H9 (cell line): ENCODE results near the gene EFNA5. TPM values are rescaled to one million over a fixed set of nuclear protein-coding genes. Genes with fewer than 3 reads are reported as not detected.

Source experiments
- DNase-seq: peaks from one replicate; pipeline ENCODE4 v3.0.0-alpha.2; 2017
- H2AFZ ChIP-seq: one replicate; pipeline ENCODE4 v1.6.1; 2013; ENCODE audit warnings: mild to moderate bottlenecking, low read length, control low read depth, moderate library complexity
- H2AK5ac ChIP-seq: 2 replicates; pipeline ENCODE4 v1.6.1; 2013; ENCODE audit warnings: low read length, control low read depth, mixed read lengths; ENCODE audit not compliant: insufficient read length
- H2BK120ac ChIP-seq: one replicate; pipeline ENCODE4 v1.6.1; 2013; ENCODE audit warnings: low read depth, mild to moderate bottlenecking, low read length, control low read depth, inconsistent platforms; ENCODE audit not compliant: poor library complexity, severe bottlenecking
- H2BK12ac ChIP-seq: 2 replicates; pipeline ENCODE4 v1.6.1; 2013; ENCODE audit warnings: low read length, control low read depth, mixed read lengths, low read depth; ENCODE audit not compliant: insufficient read length
- H2BK15ac ChIP-seq: 2 replicates; pipeline ENCODE4 v1.6.1; 2013; ENCODE audit warnings: low read depth, low read length, control low read depth
- H2BK20ac ChIP-seq: one replicate; pipeline ENCODE4 v1.6.1; 2013; ENCODE audit warnings: low read depth, mild to moderate bottlenecking, low read length, control low read depth, inconsistent platforms; ENCODE audit not compliant: poor library complexity, severe bottlenecking
- H2BK5ac ChIP-seq: 2 replicates; pipeline ENCODE4 v1.6.1; 2013; ENCODE audit warnings: low read length, control low read depth, mixed read lengths; ENCODE audit not compliant: insufficient read length
- H3K14ac ChIP-seq: 2 replicates; pipeline ENCODE4 v1.6.1; 2013; ENCODE audit warnings: low read length, control low read depth; ENCODE audit not compliant: insufficient read depth
- H3K18ac ChIP-seq: 2 replicates; pipeline ENCODE4 v1.6.1; 2013; ENCODE audit warnings: low read depth, mild to moderate bottlenecking, mixed read lengths, low read length, control low read depth; ENCODE audit not compliant: insufficient read length
- H3K23ac ChIP-seq: 2 replicates; pipeline ENCODE4 v1.6.1; 2013; ENCODE audit warnings: low read length, control low read depth, mixed read lengths, low read depth; ENCODE audit not compliant: insufficient read length
- H3K23me2 ChIP-seq: 2 replicates; pipeline ENCODE4 v1.6.1; 2013; ENCODE audit warnings: low read depth, mild to moderate bottlenecking, mixed read lengths, low read length, control low read depth; ENCODE audit not compliant: insufficient read length, poor library complexity, severe bottlenecking
- H3K27ac ChIP-seq: 2 replicates; pipeline ENCODE4 v1.5.1; 2013; ENCODE audit warnings: low read length, control low read depth, mixed read lengths, low read depth; ENCODE audit not compliant: insufficient read length
- H3K27me3 ChIP-seq: 2 replicates; pipeline ENCODE4 v1.6.1; 2013; ENCODE audit warnings: low read length, control low read depth, inconsistent platforms; ENCODE audit not compliant: insufficient read depth
- H3K4ac ChIP-seq: 2 replicates; pipeline ENCODE4 v1.6.1; 2013; ENCODE audit warnings: low read depth, mild to moderate bottlenecking, control low read depth, inconsistent platforms, low read length, moderate library complexity
- H3K4me1 ChIP-seq: 2 replicates; pipeline ENCODE4 v1.6.1; 2013; ENCODE audit warnings: low read length, control low read depth, inconsistent platforms; ENCODE audit not compliant: insufficient read depth
- H3K4me2 ChIP-seq: 2 replicates; pipeline ENCODE4 v1.6.1; 2013; ENCODE audit warnings: low read length, control low read depth, mixed read lengths; ENCODE audit not compliant: insufficient read length, insufficient read depth
- H3K56ac ChIP-seq: 2 replicates; pipeline ENCODE4 v1.6.1; 2013; ENCODE audit warnings: low read depth, mild to moderate bottlenecking, mixed read lengths, low read length, control low read depth; ENCODE audit not compliant: insufficient read length
- H3K79me1 ChIP-seq: 2 replicates; pipeline ENCODE4 v1.6.1; 2013; ENCODE audit warnings: low read depth, mild to moderate bottlenecking, moderate library complexity, low read length, control low read depth, inconsistent platforms; ENCODE audit not compliant: insufficient read depth, poor library complexity, severe bottlenecking
- H3K79me2 ChIP-seq: 2 replicates; pipeline ENCODE4 v1.6.1; 2013; ENCODE audit warnings: low read length, control low read depth, inconsistent platforms; ENCODE audit not compliant: insufficient read depth
- H3K9ac ChIP-seq: 2 replicates; pipeline ENCODE4 v1.6.1; 2013; ENCODE audit warnings: low read length, control low read depth, mixed read lengths; ENCODE audit not compliant: insufficient read length; ENCODE audit errors: extremely low read depth
- H3K9me3 ChIP-seq: one replicate; pipeline ENCODE4 v1.6.1; 2013; ENCODE audit warnings: low read depth, low read length, inconsistent platforms; ENCODE audit not compliant: control insufficient read depth
- H3T11ph ChIP-seq: one replicate; pipeline ENCODE4 v1.6.1; 2013; ENCODE audit warnings: mild to moderate bottlenecking, low read length, control low read depth, inconsistent platforms
- H4K20me1 ChIP-seq: one replicate; pipeline ENCODE4 v1.6.1; 2013; ENCODE audit not compliant: control insufficient read depth, insufficient read length, insufficient read depth
- H4K5ac ChIP-seq: 2 replicates; pipeline ENCODE4 v1.6.1; 2013; ENCODE audit warnings: low read depth, mild to moderate bottlenecking, mixed read lengths, low read length, control low read depth; ENCODE audit not compliant: insufficient read length
- H4K8ac ChIP-seq: replicated peaks from 2 replicates; pipeline ENCODE4 v1.6.1; 2013; ENCODE audit warnings: low read length, control low read depth, mixed read lengths, low read depth; ENCODE audit not compliant: insufficient read length
- H4K91ac ChIP-seq: 2 replicates; pipeline ENCODE4 v1.6.1; 2013; ENCODE audit warnings: low read depth, mild to moderate bottlenecking, moderate library complexity, mixed read lengths, low read length, control low read depth; ENCODE audit not compliant: insufficient read length
- H3K27ac Mint-ChIP-seq, 3 experiments: 2 replicates in 2 of 3; 3 replicates in 1 of 3; pipeline ENCODE4 v1.8.0; 2020 to 2021; ENCODE audit warnings: mixed read lengths in 3 of 3, mild to moderate bottlenecking in 1 of 3, moderate library complexity in 1 of 3
- H3K27me3 Mint-ChIP-seq: 2 replicates; pipeline ENCODE4 v1.8.0; 2021; ENCODE audit warnings: low read depth, mild to moderate bottlenecking, moderate library complexity, mixed read lengths
- H3K36me3 Mint-ChIP-seq, 3 experiments: 2 replicates in 2 of 3; 3 replicates in 1 of 3; pipeline ENCODE4 v1.8.0; 2020 to 2021; ENCODE audit warnings: low read depth in 3 of 3, mixed read lengths in 3 of 3; ENCODE audit not compliant: insufficient read depth in 1 of 3
- H3K4me1 Mint-ChIP-seq, 2 experiments: 2 replicates each; pipeline ENCODE4 v1.8.0; 2020; ENCODE audit warnings: mixed read lengths in 2 of 2
- H3K4me3 Mint-ChIP-seq, 2 experiments: 2 replicates in 1 of 2; 3 replicates in 1 of 2; pipeline ENCODE4 v1.8.0; 2020 to 2021; ENCODE audit warnings: mild to moderate bottlenecking in 2 of 2, mixed read lengths in 2 of 2, moderate library complexity in 1 of 2
- H3K9me3 Mint-ChIP-seq, 2 experiments: 2 replicates in 1 of 2; 3 replicates in 1 of 2; pipeline ENCODE4 v1.8.0; 2020; ENCODE audit warnings: mild to moderate bottlenecking in 2 of 2, mixed read lengths in 2 of 2, moderate library complexity in 1 of 2
- WGBS: extraction: QIAGEN DNeasy Blood & Tissue Kit; methylation state at CpG from one replicate; pipeline ENCODE4 v1.1.7; 2013; ENCODE audit warnings: missing lambda C conversion rate, low lambda C conversion rate, mixed read lengths; ENCODE audit not compliant: insufficient read length; ENCODE audit errors: extremely low coverage; 5-methylcytosine and 5-hydroxymethylcytosine counted together
- total RNA-seq: library from RNA; stranded (reverse); gene quantifications from 2 replicates; pipeline ENCODE4 v1.2.1, GENCODE V29; 2021
- TF ChIP-seq, protein P1 (sequence below): fragments of 200-600 bp; sonication (generic); conservative IDR thresholded peaks from 3 replicates; pipeline ENCODE4 v1.8.0; 2021; ENCODE audit warnings: antibody characterized with exemption, mild to moderate bottlenecking

Gene EFNA5
- total RNA-seq, 1 experiment from 2014 or later = 20.4 TPM

DNA sequence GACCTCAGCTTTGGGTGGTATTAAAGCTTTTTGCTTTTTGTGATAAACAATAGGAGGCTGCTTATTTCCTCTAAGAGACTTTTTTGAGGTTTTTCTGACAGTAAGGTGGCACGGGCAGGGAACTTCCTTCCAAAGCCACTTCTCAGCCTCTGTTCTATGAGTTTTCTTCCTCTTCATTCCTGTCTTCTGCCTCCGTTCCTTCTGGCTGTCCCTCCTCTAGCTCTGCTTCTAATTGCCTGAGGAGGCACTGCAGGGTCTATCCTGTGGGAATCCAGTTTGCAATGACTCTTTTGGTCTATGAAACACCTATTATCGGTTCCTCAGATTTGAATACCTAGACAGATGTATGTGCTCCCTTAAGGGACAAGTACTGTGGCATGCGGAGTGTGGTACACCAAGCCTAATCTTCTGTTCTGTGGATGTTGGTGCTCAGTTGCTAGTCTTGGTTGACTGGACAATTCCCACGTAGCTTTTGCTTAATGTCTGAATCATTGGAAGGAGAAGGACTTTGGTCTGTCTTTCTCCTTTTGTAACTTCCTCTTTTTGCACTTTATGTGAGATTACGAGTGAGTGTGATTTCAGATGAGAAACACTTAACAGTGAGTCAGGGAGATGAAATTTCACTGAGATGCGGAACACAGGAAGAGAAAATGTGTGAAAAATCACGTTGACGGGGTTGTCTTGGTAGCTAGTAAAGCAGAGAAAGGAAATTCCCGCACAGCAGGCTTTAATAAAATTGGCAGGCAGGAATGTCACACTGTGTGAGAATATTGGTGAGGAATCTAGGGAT lies 305.2 kb downstream of the EFNA5 start:
- Histone ChIP-seq H4K5ac (peak overlapping the region; percentile 42), H2BK20ac (no peak overlapping the region), H3T11ph (no peak overlapping the region), H3K4me1 (peaks cover 7% of the 10 kb centered on the region), H2AFZ (no peak overlapping the region), H3K14ac (no peak overlapping the region), H2BK12ac (peak overlapping the region; percentile 85), H3K9ac (no peak overlapping the region), H2AK5ac (peak overlapping the region; percentile 54), H2BK120ac (no peak overlapping the region), H3K56ac (no peak overlapping the region), H3K79me1 (no peaks in the 10 kb centered on the region), H4K8ac (no peak overlapping the region), H4K91ac (no peak overlapping the region), H3K9me3 (no peaks in the 10 kb centered on the region), H3K23me2 (no peaks in the 10 kb centered on the region), H2BK15ac (no peak overlapping the region), H3K27ac (no peak overlapping the region), H3K4ac (no peak overlapping the region), H4K20me1 (no peaks in the 10 kb centered on the region), H3K27me3 (no peaks in the 10 kb centered on the region), H3K79me2 (no peaks in the 10 kb centered on the region), H3K4me2 (no peak overlapping the region), H3K18ac (no peak overlapping the region), H2BK5ac (peak overlapping the region; percentile 37), H3K23ac (no peak overlapping the region)
- no peak for DNase-seq
- no peaks in the 10 kb centered on the region for H3K27me3 Mint-ChIP-seq
- H3K9me3 Mint-ChIP-seq = no peaks in the 10 kb centered on the region
- H3K4me3 Mint-ChIP-seq = no peak overlapping the region
- no CpG with 5 or more reads among the region's 10 CpGs for WGBS
- no peaks in the 10 kb centered on the region for H3K36me3 Mint-ChIP-seq
- peaks cover 28 to 37% of the 10 kb centered on the region in 2 experiments for H3K4me1 Mint-ChIP-seq
- no peak overlapping the region; a peak in 2 of 7 replicates for H3K27ac Mint-ChIP-seq
- TF ChIP-seq, protein P1, sequence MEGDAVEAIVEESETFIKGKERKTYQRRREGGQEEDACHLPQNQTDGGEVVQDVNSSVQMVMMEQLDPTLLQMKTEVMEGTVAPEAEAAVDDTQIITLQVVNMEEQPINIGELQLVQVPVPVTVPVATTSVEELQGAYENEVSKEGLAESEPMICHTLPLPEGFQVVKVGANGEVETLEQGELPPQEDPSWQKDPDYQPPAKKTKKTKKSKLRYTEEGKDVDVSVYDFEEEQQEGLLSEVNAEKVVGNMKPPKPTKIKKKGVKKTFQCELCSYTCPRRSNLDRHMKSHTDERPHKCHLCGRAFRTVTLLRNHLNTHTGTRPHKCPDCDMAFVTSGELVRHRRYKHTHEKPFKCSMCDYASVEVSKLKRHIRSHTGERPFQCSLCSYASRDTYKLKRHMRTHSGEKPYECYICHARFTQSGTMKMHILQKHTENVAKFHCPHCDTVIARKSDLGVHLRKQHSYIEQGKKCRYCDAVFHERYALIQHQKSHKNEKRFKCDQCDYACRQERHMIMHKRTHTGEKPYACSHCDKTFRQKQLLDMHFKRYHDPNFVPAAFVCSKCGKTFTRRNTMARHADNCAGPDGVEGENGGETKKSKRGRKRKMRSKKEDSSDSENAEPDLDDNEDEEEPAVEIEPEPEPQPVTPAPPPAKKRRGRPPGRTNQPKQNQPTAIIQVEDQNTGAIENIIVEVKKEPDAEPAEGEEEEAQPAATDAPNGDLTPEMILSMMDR = 0 out of 3 replicates have a peak, but pooled peaks have one; percentile 18
